Measurements from ENCODE around the gene CKS1B. TPM values are rescaled to one million over a fixed set of nuclear protein-coding genes. Genes with fewer than 3 reads are reported as not detected.

Gene CKS1B
- total and polyA plus RNA-seq, 9 of the 15 experiments (the other 6 are each of a cell fraction or from before 2014, with no cell fraction given) = 215 to 1,103 (median 460) TPM

- no peak for TF ChIP-seq THRB (CRISPR knock-in tag; conservative IDR thresholded peaks at IDR 0.05)
- no peak for TF ChIP-seq ZNF764 (CRISPR knock-in tag; IDR thresholded peaks at IDR 0.05; ENCODE audit: low read depth)
- TF ChIP-seq ZNF280B (CRISPR knock-in tag; IDR thresholded peaks at IDR 0.05) = no peak
- TF ChIP-seq ARNT (IDR thresholded peaks at IDR 0.05) = 0 out of 4 replicates have a peak, but pooled peaks of 1 of the 2 experiments have one; percentile 30
- TF ChIP-seq MTA1 (IDR thresholded peaks at IDR 0.05; ENCODE audit: borderline replicate concordance) = peak; percentile 44; the same call in 1 of the 2 replicates
- 0 out of 2 replicates have a peak, but pooled peaks have one; percentile 17 for TF ChIP-seq POLR2H (tag; IDR thresholded peaks at IDR 0.05; ENCODE audit: low read depth)
- peak; percentile 67 for TF ChIP-seq GABPA (tag; conservative IDR thresholded peaks at IDR 0.05; ENCODE audit: low read depth)
- TF ChIP-seq BRD4 (IDR thresholded peaks at IDR 0.05) = no peak
- TF ChIP-seq GTF2B (IDR thresholded peaks at IDR 0.05; ENCODE audit: extremely low read depth, insufficient read length) = no peak
- peak; percentile 64; the same call in 1 of the 2 replicates for TF ChIP-seq ZNF175 (CRISPR knock-in tag; IDR thresholded peaks at IDR 0.05; ENCODE audit: low read depth)
- TF ChIP-seq, protein P1, sequence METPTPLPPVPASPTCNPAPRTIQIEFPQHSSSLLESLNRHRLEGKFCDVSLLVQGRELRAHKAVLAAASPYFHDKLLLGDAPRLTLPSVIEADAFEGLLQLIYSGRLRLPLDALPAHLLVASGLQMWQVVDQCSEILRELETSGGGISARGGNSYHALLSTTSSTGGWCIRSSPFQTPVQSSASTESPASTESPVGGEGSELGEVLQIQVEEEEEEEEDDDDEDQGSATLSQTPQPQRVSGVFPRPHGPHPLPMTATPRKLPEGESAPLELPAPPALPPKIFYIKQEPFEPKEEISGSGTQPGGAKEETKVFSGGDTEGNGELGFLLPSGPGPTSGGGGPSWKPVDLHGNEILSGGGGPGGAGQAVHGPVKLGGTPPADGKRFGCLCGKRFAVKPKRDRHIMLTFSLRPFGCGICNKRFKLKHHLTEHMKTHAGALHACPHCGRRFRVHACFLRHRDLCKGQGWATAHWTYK (CRISPR knock-in tag; IDR thresholded peaks at IDR 0.05) = 0 out of 2 replicates have a peak, but pooled peaks have one; percentile 44
- peak; percentile 17; the same call in 1 of the 2 replicates for TF ChIP-seq FOXP4 (CRISPR knock-in tag; IDR thresholded peaks at IDR 0.05; ENCODE audit: borderline replicate concordance)
- no peak for TF ChIP-seq NR3C1 (CRISPR knock-in tag; IDR thresholded peaks at IDR 0.05)
- TF ChIP-seq KAT8 (IDR thresholded peaks at IDR 0.05; ENCODE audit: low read depth) = no peak
- 0 out of 2 replicates have a peak, but pooled peaks have one; percentile 18 for TF ChIP-seq SOX6 (IDR thresholded peaks at IDR 0.05)
- TF ChIP-seq MAZ (CRISPR knock-in tag; conservative IDR thresholded peaks at IDR 0.05 in 1 of 2, IDR thresholded peaks at IDR 0.05 in 1 of 2) = peak in 1 of 2 experiments; percentile 49; a peak in 1 of 4 replicates
- TF ChIP-seq HBP1 (CRISPR knock-in tag; IDR thresholded peaks at IDR 0.05) = peak; percentile 77; the same call in 1 of the 2 replicates
- TF ChIP-seq BACH1 (tag; IDR thresholded peaks at IDR 0.05) = 0 out of 2 replicates have a peak, but pooled peaks have one; percentile 48
Measured at GRCh38 chr1:155004352-155005075, 30.0 kb downstream of the CKS1B start (continued).
